AG04449 (cell line): ENCODE measurements around the gene TESPA1.

ENCODE experiments used
- CTCF ChIA-PET: fragments of 350-600 bp; formaldehyde crosslinking; extraction: SDS; loops from one replicate; lab custom pipeline; 2021; ENCODE audit warnings: antibody characterized with exemption; lab: Yijun Ruan, JAX
- POLR2A ChIA-PET: fragments of 400-600, 350-600 bp; formaldehyde crosslinking; extraction: SDS; loops from one replicate; lab custom pipeline; 2020; ENCODE audit warnings: antibody characterized with exemption, inconsistent platforms; lab: Yijun Ruan, JAX
- DNase-seq: peaks from one replicate; pipeline ENCODE4 v3.0.0-alpha.2; 2010; ENCODE audit warnings: low read depth, low spot score
- H3K4me3 ChIP-seq: 2 replicates; pipeline ENCODE4 v1.5.1; 2011; ENCODE audit warnings: low read depth, mild to moderate bottlenecking, control low read depth, low read length
- TF ChIP-seq, protein P1 (sequence below): IDR thresholded peaks from one replicate; pipeline ENCODE4 v1.5.1; 2011; ENCODE audit warnings: mild to moderate bottlenecking, moderate library complexity, low read length, control low read depth, inconsistent platforms; ENCODE audit not compliant: insufficient read depth; ENCODE audit errors: missing control alignments

The TESPA1 gene

GRCh38 chr12:54936736-54937135 lies 47.8 kb downstream of the TESPA1 start:
- ChIA-PET CTCF (no interaction called here), POLR2A (no interaction called here)
- H3K4me3 ChIP-seq = no peak overlapping the region
- no peak for DNase-seq
- TF ChIP-seq, protein P1, sequence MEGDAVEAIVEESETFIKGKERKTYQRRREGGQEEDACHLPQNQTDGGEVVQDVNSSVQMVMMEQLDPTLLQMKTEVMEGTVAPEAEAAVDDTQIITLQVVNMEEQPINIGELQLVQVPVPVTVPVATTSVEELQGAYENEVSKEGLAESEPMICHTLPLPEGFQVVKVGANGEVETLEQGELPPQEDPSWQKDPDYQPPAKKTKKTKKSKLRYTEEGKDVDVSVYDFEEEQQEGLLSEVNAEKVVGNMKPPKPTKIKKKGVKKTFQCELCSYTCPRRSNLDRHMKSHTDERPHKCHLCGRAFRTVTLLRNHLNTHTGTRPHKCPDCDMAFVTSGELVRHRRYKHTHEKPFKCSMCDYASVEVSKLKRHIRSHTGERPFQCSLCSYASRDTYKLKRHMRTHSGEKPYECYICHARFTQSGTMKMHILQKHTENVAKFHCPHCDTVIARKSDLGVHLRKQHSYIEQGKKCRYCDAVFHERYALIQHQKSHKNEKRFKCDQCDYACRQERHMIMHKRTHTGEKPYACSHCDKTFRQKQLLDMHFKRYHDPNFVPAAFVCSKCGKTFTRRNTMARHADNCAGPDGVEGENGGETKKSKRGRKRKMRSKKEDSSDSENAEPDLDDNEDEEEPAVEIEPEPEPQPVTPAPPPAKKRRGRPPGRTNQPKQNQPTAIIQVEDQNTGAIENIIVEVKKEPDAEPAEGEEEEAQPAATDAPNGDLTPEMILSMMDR = no peak

DNA sequence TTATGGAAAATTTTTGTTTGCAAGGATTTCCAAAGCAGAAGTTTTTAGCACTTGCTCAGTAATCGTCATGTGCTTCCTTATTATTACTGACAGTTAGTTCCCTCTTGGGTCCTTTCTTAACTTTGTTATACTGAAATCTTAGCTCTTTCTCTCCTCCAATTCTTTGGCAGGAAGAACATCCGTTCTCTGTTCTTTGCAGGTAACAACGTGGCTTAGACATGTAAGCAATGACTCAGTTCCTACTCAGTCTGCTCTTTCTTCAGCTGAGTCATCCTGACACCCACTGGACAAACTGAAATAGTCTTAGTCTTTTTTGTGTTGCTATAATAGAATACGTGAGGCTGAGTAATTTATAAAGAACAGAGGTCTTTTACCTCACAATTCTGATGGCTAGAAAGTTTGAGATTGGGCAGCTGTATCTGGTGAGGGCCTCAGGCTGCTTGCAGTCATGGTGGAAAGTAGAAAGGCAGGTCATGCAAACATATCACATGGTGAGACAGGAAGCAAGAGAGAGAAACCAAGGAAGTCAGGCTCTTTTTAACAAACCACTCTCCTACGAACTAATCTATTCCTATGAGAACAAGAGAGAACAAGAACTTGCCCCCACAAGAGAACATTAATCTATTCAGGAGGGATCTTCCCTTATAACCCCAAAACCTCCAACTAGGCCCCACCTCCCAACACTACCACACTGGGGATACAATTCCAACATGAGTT lies 49.2 kb downstream of the TESPA1 start:
- POLR2A ChIA-PET = no interaction called here
- H3K4me3 ChIP-seq = no peak overlapping the region
- peak; percentile 44 for DNase-seq
- TF ChIP-seq, protein P1 = no peak
- CTCF ChIA-PET = no interaction called here

GRCh38 chr12:54934419-54934818 lies 50.1 kb downstream of the TESPA1 start:
- CTCF ChIA-PET = interaction anchor here (1.3 kb wide), 1 partner anchor 24 kb away, joined by 4 read pairs; no protein-coding TSS in a partner anchor

DNA sequence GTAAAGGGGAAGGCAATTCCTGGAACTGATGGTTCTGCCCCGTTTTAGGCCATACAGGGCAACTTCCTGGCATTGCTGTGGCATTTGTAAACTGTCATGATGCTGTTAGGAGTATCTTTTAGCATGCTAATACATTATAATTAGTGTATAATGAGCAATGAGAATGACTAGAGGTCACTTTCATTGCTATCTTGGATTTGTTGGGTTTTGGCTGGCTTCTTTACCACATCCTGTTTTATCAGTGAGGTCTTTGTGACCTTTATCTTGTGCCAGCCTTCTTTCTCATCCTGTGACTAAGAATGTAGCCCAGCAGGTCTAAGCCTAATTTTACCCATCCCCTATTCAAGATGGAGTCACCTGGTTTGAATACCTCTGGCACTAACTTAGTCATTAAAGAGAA lies 51.2 kb downstream of the TESPA1 start:
- ChIA-PET CTCF (interaction anchor here (1.3 kb wide), 1 partner anchor 25 kb away, joined by 4 read pairs; no protein-coding TSS in a partner anchor), POLR2A (no interaction called here)
- no peak overlapping the region for H3K4me3 ChIP-seq
- TF ChIP-seq, protein P1 = no peak
- no peak for DNase-seq

More at GRCh38 chr12:54934419-54934818, 50.1 kb downstream of the TESPA1 start:
- POLR2A ChIA-PET = no interaction called here
- DNase-seq = no peak
- TF ChIP-seq, protein P1 = no peak
- no peak overlapping the region for H3K4me3 ChIP-seq

- POLR2A ChIA-PET = no interaction called here
- H3K4me3 ChIP-seq = no peak overlapping the region
- CTCF ChIA-PET = no interaction called here
- TF ChIP-seq, protein P1 = no peak
- no peak for DNase-seq
These were observed 51.9 kb downstream of the TESPA1 start for GRCh38 chr12:54932691-54933090.

GRCh38 chr12:54932038-54932437 lies 52.5 kb downstream of the TESPA1 start:
- CTCF ChIA-PET = no interaction called here
- no peak overlapping the region for H3K4me3 ChIP-seq
- TF ChIP-seq, protein P1 = no peak
- no peak for DNase-seq
- POLR2A ChIA-PET = no interaction called here
